GM19238 (cell line): ENCODE data around the gene ACAD9.
"Not testable (repeated sequence)": the region's sequence is repeated elsewhere in the genome, so short reads cannot be mapped to it uniquely, and the experiment has no call there.

Experiments
- DNase-seq: peaks from one replicate; pipeline ENCODE4 v3.0.0; 2011; ENCODE audit warnings: low spot score; ENCODE audit not compliant: insufficient read length

Gene ACAD9

DNA sequence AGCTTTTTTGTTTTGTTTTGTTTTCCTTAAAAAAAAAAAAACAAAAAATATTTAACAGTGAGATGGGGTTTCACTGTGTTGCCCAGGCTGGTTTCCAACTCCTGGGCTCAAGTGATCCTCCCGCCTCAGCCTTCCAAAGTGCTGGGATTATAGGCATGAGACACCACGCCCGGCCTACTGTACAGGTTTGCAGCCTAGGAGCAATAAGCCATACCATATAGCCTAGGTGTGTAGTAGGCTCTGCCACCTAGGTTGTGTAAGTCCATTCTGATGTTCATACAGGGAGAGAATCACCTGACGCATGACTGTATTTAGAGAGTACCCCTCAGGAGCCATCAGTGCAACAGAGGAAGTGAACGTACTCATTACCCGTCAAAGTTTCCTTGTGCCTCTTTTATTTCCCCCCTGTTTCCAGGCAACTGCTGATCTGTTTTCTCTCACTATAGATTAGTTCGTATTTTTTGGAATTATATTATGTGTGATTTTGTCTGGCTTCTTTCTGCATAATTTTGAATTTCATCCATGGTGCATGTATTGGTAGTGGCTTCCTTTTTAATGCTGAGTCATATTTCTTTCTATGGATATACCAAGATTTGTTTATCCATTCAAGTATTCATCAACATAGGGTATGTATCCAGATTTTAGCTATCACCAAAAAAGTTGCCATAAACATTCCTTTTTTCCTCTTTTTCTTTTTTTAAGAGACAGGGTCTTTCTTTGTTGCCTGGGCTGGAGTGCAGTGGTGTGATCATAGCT is 9.9 kb downstream of the ACAD9 start:
- DNase-seq: no peak

DNA sequence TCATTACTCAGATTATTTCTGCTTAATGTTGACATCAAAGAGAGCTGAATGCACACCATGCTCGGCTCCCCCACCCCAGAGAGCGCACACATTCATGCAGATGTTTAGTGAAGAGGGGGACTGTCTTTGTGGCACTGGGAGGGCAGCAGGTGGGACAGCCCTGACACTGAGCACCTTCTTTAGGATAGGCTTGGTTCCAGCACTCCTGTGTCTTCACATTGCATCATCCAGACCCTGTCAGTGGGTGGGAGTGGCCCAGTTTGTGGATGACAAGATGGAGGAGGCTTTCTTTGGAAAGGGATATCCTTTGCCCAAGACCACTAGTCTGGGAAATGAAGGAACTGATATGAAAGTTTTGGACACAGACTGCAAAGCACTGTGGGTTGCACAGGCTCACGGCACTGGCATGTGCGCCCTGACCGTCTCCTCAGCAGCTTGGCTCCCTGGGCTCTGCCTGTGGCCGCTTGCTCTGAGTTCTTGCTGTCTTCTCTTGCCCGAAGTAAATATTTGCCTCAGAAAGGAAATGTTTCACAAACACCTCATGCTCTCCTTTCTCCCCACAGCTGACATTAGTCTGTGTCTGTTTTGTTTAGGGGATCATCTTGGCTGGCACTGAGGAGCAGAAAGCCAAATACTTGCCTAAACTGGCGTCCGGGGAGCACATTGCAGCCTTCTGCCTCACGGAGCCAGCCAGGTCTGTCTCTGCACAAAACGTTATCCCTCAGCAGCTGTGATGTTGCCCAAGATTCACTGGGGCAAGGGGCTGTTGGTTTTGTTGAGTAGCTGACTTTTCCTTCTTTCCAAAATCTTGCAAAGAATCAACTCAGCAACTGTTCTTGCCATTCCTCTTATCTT is 16.6 kb downstream of the ACAD9 start:
- no peak for DNase-seq

DNA sequence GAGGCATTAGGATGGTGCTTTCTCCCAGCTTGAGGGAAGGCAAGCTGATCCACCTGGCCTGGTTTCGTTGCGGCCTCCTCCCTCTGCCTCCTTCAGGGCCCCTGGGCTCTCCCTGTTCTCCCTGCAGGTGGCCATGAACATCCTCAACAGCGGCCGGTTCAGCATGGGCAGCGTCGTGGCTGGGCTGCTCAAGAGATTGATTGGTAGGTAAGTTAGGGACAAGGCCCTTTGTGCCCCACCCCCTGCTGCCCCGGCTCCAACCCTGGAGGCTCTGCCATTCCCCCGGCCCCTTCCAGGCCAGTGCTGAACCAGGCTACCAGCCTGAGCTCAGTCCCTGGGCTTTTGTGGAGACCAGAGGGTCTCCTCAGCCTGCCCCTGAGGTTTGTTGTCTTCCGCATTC is 23.0 kb downstream of the ACAD9 start:
- no peak for DNase-seq

DNA sequence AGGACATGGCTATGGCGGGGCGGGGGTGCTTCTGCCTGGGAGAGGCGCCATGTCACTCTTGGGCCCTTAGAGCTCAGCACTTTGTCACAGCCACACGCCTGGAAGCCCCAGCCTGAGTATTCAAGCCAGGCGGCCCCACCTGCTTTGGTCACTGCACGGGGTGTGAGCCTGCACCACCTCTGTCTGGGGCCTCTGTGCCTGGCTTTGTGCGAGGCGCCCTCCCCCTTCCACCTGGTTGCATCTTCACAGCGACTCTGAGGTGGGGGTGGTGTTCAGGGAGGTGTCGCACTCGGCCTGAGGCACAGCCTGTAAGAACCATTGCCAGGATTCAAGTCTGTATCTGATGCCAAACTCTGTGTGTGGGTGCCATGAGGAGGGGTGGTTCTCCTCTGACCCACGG is 24.1 kb downstream of the ACAD9 start:
- DNase-seq: no peak

DNA sequence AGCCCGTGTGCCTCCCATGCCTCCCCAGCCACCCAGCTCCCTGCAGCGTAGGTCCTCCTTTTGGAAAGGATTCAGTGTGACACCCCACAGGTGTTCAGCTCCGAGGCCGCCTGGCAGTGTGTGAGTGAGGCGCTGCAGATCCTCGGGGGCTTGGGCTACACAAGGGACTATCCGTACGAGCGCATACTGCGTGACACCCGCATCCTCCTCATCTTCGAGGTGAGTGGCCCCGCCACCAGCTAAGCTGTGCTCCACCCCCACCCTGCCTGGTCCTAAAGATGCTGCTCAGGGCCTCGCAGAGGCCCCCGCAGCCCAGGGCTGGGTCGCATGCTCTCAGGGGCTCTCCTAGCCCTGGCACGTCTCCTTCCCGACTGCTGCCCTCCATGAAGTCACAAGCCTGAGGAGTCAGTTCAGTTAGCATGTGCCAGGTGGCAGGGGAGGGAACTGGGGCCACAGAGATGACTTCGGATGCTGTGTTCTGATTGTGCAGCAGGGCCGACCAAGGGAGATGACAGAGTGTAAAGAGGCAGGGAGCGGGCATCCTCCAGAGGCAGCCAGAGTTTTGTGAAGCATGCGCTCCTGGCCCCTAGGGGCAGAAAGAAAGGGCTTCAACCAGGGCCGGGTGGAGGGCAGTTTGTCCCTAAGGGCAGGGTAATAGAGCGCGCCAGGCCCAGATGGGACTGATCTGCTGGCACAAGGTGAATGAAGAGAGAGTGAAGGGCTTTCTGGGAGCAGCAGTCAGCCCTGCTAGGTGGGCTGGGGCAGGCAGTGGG is 26.8 kb downstream of the ACAD9 start:
- DNase-seq: no peak

DNA sequence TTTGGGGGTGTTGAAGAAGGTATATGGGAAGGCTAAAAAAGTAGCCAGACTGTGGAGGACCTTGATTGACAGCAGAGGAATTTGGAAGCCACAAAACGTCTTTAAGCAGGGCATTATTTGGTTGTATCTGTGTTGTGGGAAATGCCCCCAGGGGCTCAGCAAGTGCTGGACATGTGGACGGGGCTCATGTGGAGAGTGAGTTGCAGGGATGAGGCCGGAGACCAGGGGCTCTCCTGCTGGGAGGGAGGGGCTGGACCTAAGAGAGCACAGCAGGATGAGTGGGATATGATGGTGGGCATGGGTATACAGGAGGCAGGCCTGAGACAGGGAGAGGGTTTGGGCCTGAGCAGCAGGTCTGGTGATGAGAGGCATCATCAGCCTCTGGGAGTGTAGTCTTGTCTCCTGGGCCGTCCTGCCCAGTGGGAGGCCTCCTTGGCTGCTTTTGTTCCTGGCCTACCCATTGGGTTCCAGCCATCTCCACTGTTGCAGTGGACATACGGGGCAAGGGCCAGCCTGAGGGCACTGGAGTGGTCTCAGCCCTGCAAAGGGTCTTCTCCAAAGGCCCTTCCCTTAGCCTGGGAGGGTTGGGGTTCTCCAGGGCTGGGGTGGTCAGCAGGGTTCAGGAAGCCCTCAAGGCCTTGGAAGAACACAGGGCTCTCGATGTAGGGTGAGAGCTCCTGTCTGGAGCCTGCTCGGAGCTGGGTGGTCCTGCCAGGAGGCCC is 27.5 kb downstream of the ACAD9 start:
- no peak for DNase-seq

DNA sequence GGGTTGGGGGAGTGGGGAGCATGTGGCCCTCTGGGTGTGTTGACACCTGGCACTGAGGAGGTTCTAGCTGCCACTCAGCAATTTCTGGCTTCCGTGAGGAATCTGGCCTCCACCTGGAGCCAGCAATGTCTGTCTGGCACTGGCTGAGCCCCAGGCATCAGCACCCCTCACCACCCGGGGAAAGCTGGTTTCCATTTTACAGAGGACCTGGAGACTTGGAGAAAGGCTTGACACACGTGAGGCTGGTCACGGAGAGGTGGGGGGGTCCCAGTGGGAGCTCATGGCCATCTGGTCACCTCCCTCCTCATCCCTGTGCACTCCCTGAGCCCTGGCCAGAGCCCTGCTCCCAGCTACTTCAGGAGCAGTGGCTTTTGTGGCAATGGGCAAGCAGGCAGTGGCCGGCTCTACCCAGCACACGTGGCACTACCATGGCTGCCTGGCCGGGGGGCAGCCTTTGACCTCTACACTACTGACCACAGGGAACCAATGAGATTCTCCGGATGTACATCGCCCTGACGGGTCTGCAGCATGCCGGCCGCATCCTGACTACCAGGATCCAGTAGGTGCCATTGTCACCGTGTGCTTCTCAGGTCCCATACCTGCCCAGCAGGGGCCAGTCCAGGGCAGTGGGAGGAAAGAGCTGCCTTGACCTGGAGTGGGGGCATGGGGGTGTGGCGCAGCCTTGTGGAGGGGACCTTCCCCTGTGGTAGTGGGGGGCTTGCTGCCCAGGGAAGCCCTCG is 28.5 kb downstream of the ACAD9 start:
- no peak for DNase-seq

DNA sequence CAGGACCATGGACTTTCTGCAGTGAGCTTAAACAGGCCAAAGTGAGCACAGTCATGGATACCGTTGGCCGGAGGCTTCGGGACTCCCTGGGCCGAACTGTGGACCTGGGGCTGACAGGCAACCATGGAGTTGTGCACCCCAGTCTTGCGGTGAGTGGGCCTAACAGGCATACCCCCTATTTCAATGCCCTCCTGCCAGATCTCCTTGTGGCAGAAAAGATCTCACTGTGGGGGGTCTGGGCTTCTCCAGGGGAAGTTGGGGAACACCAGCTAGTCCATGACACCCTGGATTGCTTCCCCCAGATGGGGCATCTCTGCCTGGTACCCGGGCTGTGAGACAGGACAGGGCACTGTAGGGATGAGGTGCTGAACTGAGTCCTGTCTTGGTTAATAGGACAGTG is 29.5 kb downstream of the ACAD9 start:
- no peak for DNase-seq

DNA sequence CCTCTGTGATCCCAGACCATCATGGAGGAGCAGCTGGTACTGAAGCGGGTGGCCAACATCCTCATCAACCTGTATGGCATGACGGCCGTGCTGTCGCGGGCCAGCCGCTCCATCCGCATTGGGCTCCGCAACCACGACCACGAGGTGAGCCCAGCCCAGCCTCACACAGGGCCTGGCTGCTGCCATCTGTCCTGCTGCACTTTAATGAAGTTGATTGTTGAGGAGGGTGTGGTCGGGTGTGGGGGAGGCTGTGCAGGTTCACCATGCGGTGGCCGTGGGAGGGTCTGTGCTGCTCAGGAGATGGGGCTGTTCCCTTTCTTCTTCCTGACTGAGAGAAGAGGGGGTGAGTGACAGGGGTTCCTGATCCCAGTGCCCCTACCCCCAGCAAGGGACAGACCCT is 30.6 kb downstream of the ACAD9 start:
- no peak for DNase-seq

DNA sequence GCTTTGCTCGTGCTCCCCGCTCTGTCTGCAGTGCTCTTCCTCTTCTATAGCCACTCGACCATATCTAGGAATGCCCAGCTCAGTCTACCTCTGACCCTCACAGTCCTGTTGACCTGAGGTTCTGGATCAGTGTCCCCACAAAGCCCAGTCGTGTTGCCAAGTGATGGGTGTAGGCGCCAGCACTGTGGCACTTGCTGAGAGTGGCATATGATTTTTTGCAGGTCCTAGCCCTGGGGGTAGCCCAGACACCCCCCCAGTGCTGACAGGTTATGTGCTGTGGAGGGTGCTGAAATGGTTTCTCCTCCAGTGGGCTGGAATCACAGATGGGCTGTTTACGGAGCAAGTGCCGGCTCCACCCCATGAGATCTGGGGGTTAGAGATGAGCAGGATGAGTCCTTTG is 32.5 kb downstream of the ACAD9 start:
- DNase-seq: no peak

DNA sequence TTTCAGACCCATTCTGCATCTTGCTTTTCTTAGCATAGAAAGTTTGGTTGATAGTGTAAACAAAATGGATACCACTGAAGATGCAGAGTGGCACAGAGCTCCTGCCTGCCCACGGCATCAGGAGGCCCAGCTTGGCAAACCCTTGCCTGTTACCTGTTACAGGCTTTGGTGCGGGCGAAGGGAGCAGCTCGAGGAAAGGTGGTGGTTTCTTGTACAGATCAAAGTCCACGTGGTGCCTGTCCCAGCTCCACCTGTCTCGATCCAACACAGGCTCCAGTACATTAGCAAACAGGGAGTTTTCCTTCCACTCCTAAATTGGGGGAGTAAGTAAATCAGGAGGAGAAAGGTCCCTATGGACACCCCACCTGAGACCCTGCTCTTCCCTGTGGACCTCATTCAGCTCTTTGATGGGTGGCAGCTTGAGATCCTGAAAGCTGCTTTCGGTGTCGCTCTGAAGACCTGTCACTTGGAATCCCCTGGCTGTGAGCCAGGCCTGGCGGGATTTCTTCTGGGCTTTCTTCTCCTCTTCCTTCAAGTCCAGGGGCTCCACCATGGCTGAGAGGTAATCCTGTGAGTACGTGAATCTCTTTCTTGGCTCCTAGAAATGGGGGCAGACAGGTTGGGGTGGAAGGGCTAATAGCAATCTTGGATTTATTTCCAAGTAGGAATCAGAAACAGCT is 35.7 kb downstream of the ACAD9 start:
- no peak for DNase-seq

DNA sequence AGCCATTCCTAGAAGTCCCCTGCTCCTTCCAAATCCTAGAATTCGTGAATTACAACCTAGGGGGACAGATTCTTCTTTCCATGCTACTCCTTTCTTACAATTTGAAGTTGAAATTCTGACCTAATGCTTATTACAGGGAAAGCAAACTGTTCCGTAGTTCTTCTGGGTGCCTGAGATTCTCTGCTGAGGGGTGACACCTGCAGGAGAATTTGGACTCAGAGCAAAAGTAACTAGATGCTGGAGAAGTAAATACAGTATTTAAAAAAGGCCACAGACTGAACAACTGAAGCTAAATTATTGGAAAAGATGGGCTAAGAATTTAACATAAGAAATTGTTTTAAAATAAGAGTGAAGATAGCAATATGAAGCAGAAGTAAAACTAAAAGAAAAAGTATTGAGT is 37.9 kb downstream of the ACAD9 start:
- DNase-seq: no peak

DNA sequence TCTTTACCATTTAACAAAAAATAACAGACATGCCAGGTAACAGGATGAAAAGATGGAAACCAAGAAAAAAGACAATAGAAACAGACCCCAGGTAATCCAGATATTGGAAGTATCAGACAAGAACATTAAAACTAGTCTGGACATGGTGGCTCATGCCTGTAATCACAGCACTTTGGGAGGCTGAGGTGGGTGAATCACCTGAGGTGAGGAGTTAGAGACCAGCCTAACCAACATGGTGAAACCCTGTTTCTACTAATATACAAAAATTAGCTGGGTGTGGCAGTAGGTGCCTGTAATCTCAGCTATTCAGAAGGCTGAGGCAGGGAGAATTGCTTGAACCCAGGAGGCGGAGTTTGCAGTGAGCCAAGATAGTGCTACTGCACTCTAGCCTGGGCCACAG is 40.6 kb downstream of the ACAD9 start:
- no peak for DNase-seq

DNA sequence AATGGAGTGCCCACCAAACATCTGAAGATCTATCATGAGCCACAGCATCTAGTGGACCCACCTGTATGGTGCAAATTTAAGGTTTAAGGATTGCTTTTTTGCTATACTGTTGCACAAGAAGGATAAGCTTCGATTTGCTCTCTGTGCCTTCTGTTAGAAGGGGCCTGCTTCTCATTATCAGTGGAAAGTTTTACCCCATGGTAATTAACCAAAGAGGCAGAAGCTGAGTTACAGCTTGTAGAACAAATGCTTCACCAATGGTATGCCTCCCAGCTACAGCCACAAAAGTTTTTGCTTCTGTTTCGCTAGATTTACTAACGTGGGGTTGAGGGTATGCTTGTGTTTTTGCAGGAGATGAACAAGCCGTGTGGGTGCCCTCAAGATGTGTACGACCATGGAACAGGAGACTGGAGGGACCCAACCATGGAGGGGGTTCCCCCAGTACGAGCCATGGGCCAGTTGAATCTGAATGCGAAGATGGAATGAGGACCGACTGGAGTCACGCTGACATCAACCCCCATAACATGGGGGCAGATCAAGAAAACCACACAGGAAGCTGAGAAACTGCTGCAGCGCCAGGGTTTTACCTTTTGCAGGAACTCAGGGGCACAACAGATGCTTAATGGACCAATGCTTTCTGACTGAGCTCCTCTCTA is 43.5 kb downstream of the ACAD9 start:
- no peak for DNase-seq

DNA sequence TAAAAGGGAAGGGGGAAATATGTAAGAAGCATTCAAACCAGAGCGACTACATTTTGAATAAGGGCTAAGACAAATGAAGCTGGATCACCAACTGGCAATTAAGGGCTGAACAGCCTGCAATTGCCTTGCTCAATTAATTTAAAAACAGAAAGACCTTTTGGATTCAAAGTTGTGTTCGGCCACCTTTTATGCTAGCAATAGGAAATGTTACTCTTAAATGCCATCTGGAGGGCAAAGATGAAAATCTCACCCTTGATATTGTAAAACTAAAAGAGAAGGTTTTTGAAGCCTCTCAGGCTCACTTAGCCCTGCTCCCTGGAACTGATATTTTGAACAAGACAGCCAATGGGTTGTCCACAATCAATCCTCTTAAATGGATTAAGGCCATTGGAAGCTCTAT is 44.2 kb downstream of the ACAD9 start:
- DNase-seq: no peak

DNA sequence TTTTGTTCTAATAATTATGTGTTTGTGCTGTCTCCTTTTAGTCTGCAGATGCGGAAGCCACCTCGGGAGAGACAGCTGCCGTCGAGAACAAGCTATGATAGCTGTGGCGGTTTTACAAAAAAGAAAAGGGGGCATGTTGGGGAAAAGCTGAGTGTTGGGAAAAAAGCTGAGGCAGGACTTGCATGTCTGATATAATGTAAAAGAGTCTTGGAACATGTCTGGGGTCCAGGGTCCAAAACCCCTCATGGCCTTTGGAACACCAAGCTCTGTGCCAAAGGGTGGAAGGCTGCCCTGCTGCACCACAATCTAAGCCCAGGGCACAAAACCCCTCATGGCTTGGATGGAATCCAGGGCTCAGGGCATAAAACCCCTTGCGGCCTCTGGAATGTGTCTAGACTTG is 44.6 kb downstream of the ACAD9 start:
- not testable (repeated sequence) for DNase-seq

DNA sequence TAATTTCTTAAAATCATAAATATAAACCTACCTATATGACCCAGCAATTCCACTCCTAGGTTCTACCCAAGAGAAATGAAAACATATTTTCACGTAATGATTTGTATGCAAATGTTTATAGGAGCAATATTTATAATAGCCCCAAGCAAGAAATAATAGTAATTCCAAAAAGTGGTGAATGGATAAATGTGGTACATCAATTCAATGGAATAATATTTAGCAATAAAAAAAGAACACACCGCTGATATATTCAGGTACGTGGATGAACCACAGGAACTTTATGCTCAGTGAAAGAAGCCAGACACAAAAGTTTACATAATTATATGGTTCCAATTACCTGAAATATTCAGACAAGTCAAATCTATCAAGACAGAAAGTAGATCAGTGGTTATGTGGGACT is 49.9 kb downstream of the ACAD9 start:
- DNase-seq: no peak

DNA sequence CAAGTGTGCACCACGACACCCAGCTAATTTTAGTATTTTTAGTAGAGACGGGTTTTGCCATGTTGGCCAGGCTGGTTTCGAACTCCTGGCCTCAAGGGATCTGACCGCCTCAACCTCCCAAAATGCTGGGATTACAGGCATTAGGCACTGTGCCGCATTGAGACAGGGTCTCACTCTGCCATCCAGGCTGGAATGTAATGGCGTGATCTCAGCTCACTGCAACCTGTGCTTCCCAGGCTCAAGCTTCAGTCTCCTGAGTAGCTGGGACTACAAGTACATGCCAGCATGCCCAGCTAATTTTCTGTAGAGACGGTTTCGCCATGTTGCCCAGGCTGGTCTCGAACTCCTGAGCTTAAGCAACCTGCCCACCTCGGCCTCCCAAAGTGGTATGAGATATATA is 51.6 kb downstream of the ACAD9 start:
- DNase-seq: no peak

DNA sequence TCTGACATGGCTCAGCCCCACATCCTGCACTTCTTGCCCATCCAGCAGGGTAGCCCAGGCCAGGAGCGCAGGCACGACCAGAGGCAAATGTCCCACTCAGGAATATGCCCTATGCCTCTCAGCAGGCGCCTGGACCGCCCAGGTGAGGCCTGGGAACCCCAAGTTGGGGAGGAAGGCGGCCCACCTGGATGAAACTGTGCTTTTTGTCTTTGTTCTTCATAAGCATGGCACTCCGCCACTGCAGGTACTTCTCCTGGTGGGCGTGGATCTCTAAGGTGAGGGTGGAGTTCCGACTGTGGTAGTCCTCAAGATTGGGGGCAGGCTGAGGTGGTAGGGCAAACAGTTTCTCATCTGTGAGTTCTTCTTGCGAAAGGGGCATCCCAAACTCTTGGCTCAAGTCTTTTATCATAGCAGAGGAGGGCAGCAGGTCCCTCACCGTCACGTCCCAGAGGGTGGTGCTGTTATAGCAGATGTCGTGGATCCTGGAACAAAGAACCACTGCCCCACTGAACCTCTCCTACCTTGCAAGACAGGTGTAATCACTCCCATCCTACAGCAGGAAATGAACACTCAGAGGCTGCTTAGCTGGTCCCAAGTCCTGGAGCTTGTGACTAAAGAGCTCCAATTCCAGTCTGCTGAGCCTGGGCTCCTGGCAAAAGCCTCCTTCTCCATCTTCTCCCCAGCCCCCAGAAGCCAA is 53.2 kb downstream of the ACAD9 start:
- DNase-seq: no peak
